Eye (tissue), 1 donor: ENCODE data around the gene UNC5C.

Source experiments
- DNase-seq: peaks from one replicate; pipeline ENCODE4 v3.0.0-alpha.2; 2015

UNC5C gene

DNA sequence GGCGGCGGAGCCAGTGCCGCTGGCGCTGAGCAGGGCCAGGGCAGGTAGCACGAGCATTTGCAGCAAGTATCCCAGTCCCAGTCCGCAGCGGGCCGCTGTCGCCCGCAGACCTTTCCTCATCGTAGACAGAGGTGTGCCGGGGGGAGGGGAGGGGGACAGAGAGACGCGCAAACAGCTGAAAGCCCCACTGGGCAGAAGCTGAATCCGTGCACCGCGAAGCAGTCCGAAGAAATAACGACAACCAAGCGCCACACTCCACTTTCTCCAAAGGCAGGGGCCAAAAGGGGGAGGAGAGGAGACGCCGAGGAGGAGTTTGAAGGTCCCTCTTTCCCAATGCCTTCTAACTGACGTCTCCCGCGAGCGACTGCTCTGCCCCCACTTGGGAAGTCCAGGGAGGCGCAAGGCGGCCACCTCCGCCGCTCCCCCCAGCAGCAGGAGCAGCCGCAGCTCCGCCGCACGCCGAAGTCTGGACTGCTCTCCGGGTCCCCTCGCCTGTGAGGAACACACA is at the start of gene UNC5C:
Gene UNC5C (minus strand): TSS at position 236 of the 508 bp plus-strand sequence.
- peak; percentile 93 for DNase-seq

DNA sequence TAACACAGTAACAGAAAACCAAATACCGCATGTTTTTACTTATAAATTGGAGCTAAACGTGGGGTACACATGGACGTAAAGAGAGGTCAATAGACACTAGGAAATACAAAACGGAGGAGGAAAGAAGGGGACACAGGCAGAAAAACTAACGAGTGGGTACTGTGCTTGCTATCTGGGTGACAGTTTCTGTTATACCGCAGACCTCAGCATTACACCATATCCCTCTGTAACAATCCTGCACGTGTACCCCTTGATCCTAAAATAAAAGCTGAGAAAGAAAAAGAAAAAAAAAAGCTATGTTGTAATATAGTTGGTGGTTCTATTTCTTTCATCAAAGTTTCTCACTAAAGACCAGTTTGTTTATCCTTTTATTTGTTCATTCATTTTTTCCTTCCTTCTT is 47.9 kb upstream of the UNC5C start:
- no peak for DNase-seq

GRCh38 chr4:95594629-95595028 is 45.9 kb upstream of the UNC5C start:
- DNase-seq: no peak

DNA sequence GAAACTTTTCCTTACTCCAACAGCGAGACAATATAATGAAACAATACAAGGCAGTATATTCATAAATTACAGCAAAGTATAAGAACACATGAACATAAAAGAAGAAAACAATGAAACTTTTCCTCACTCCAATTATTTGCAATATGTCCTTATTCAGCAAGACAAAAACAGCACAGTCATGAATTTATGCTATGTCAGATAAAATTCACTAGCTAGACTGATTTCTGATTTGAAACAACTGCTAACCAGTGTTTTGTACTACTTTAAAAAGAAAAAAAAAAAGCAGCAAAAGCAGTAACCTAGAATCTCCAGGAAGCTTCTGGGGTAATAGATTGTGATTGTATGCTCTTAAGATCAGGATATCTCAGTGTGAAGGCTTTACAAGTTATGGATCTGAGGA is 45.2 kb upstream of the UNC5C start:
- peak; percentile 31 for DNase-seq

DNA sequence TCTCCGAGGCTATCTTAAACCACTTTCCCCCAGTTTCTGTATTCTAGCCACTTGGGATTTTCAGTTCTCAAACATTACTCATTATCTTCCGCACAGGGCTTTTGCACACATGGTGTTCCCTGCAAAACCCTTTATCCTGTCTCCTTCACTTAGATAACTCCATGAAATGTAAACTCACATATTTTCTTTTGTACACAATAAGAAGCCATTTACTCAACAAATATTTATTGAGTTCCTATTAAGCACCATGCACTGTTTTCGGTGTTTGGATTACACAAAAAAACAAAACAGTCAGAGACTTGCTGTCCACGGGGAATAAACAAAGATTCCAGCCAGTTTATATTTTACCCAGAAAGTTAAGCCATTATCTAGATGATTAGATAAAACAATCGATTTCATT is 42.5 kb upstream of the UNC5C start:
- no peak for DNase-seq

DNA sequence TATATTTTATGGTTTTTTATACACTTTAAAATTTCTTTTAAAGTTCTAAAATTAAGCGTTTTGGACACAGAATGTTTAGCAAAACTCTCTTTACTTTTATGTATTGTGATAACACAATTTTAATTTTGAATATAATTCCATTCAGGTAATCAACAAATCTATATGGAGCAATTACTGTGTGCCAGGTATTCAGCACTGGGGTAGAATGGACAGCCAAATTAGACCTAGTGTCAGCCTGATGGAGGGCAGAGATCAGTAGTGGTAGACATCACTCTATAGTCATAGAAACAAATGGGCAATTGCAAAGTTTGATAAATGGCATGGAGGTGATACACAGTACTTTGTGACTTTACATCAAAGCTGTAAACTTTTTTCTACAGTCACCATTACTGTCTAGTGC is 41.8 kb upstream of the UNC5C start:
- DNase-seq: no peak

DNA sequence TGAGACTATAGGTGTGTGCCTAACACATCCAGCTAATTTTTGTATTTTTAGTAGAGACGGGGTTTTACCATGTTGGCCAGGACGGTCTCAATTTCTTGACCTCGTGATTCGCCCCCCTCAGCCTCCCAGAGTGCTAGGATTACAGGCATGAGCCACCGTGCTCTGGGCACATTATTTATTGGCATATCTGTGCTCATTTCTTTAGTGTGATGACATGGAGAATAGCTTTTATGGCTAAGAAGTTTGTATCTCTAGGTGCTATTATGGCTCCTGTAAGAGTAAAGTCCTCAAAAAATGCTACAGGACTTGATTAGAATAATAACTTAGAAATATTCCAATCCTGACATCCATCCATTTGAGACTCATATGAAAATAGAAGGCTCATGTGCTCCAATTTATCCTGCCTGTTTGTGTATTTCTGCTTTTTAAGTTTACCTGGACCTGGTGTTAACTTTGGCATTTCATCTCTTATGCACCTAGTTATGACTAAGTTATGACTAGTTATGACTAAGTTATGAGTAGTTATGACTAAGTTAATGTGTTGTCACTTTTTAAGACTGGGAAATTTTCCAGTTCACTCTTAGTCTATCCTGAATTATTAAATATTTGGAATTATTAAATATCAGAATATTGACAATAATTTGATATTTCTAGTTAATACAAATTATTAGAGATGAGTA is 36.4 kb upstream of the UNC5C start:
- DNase-seq: no peak

DNA sequence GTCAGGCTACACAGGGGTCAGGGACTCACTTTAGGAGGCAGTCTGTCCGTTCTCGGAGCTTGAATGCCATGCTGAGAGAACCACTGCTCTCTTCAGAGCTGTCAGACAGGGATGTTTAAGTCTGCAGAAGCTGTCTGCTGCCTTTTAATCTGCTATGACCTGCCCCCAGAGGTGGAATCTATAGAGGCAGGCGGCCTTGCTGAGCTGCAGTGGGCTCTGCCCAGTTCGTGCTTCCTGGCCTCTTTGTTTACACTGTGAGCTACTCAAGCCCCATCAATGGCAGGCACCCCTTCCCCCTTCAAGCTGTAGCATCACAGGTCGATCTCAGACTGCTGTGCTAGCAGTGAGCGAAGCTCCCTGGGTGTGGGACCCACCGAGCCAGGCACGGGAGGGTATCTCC is 31.5 kb upstream of the UNC5C start:
- DNase-seq: no peak

DNA sequence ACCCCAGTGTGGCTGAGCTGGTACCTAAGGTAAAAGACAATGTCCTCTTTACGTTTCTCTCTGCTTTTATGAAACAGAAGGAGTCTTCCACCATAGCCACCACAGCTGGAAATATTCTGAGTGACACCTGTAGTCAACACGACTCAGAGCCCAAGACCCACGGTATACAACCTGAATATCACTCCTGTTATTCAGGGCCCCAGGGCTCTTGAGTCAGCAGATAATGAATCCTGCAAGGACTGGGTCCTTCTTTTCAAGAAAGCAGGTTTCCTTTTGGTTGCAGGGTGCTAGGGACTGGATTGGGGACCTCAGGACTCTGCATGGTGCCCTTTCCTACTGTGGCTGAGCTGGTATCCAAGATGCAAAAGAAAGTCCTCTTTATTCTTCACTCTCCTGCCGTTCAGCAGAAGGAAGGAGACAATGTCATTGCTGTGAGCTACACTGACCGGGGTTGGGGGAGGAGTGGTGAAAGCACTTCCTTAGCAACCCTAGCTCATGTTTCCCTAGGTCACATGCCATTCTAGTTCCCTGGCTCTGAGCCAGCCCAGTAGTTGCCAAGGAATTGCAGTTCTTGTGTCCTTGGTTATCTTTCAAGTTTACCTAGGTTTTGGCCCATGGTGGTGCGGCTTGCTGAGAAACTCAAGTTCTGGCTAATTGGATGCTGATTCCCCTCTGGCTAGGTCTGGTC is 23.7 kb upstream of the UNC5C start:
- DNase-seq: no peak

DNA sequence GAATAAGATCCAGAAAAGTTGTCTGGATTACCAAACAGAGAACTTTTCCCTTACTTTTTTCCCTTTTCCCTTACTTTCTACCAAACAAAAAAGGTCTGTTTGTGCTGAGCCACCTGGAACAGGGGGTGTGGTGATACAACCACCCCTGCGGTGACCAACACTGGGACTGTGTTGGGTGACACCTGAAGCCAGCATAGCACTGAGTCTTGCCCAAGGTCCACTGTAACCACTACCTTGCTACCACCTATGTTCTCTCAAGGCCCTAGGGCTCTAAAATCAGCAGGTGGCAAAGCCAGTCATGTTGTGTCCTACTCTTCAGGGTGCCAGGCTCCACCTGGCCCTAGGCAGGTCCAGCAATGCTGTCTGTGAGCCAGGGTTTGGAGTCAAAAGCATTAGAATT is 22.8 kb upstream of the UNC5C start:
- DNase-seq: no peak

DNA sequence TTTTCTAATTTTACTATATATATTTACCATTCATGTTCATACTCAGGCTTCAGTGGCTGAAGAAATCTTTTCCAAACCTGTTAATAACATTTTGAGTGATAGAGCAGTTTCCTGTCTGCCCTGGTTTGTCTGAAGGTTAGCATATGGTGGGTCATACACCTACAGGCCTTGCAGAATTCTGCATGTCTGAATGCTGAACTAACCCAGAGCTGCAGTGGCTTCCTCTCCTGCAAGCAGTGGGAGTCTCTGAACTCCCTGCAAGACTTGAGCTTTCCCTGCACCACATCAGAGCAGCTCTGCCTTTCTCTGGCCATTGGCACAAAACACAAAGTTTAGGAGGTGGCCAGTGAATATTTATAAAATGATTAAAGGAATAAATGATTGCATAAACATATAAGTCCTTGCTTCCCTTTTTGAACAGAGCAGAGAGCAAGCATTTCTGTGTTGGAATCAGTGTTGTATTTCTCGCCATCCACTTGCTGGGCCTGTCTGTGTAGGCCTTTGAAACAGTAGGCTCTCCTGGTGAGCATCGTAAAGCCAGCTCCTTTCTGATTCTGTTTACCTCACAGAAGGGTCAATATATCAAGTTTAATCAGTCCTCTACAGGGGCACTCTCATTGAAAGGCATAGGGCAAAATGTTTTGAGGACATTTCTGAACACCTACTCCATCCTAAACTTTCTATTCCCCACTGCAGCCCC is 15.0 kb upstream of the UNC5C start:
- DNase-seq: no peak

GRCh38 chr4:95560774-95561173 is 12.0 kb upstream of the UNC5C start:
- DNase-seq: no peak

- no peak for DNase-seq
These were observed 7.6 kb upstream of the UNC5C start for GRCh38 chr4:95556207-95556859.

- no peak for DNase-seq
These were observed 4.3 kb upstream of the UNC5C start for GRCh38 chr4:95552942-95553550.

GRCh38 chr4:95551653-95552052 is 2.9 kb upstream of the UNC5C start:
- DNase-seq: no peak

GRCh38 chr4:95550115-95550987 is 1.6 kb upstream of the UNC5C start:
- no peak for DNase-seq

DNA sequence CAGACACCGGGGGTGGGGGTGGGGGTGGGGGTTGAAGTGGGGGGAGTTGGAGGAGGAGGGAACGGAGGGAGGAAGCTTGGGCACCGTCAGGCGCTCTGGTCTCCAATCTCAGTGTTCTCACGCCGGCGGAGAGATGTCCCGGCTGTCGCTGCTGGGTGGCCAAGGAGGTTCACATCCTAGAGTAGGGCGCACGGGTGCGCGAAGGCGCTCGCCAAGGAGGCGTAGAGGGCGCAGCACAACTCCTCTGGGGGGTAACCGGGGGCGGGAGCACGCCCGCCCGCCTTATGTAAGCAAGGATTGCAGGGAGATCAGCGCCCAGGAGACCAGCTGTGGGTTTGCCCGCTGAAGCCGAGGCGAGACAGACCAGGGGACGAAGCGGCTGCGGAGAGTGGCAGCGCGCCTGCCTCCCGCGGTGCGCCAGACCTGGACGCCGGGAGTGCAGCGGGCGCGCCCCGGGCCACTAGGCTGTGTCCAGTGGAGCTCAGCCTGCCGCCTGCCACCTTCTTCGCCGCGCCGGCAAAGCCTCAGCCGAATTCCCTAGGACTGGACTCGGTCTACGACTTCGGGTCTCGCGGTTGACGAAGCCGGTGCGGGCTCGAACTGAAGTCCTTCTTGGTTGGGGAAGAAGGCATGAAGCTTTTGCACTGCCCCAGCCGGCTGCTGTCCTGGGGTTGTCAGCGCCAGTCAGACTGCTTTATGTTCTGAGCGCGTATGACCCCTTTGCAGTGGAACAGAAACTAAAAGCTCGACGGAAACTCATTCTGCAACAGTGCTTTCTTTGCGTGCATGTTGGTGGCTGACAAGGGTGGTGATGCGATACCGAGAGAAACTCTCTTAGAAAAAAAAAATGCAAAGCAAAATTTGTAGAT is 707 bp upstream of the UNC5C start:
- DNase-seq: peak; percentile 89

GRCh38 chr4:95547715-95548471 is 880 bp downstream of the UNC5C start:
- DNase-seq: peak; percentile 83

- DNase-seq: peak; percentile 81
These were observed 1.7 kb downstream of the UNC5C start for GRCh38 chr4:95546866-95547714.
